MCF 10A (cell line): Measurements from ENCODE around the gene BIVM. TPM values are rescaled to one million over a fixed set of nuclear protein-coding genes. Genes with fewer than 3 reads are reported as not detected.
A peak's percentile ranks its signal among the peaks of the same experiment; 100 is the strongest.

Source experiments
- BruUV-seq: library from RNA; stranded (reverse); fragments of 400-500 nt; replicated peaks from 2 replicates; lab custom pipeline; 2021; lab: Mats Ljungman, UMichigan
- CTCF ChIA-PET: fragments of 300-600 bp; sonication (Branson Sonifier 250); formaldehyde crosslinking; extraction: SDS; loops from one replicate; lab custom pipeline; 2021; ENCODE audit warnings: antibody characterized with exemption, inconsistent platforms; lab: Yijun Ruan, JAX
- POLR2A ChIA-PET: fragments of 300-600, 350-650 bp; sonication (Branson Sonifier 250); formaldehyde crosslinking; extraction: SDS; loops from one replicate; lab custom pipeline; 2020; ENCODE audit warnings: antibody characterized with exemption, inconsistent platforms; lab: Yijun Ruan, JAX
- DNase-seq: peaks from one replicate; pipeline ENCODE4 v3.0.0-alpha.2; 2018; ENCODE audit not compliant: unreplicated experiment
- H3K27ac Mint-ChIP-seq: one replicate; pipeline ENCODE4 v1.8.0; 2022; ENCODE audit warnings: mild to moderate bottlenecking, low read depth, mixed read lengths; ENCODE audit not compliant: unreplicated experiment
- H3K27me3 Mint-ChIP-seq: one replicate; pipeline ENCODE4 v1.8.0; 2022; ENCODE audit warnings: mixed read lengths; ENCODE audit not compliant: insufficient read depth, unreplicated experiment
- H3K36me3 Mint-ChIP-seq: one replicate; pipeline ENCODE4 v1.8.0; 2022; ENCODE audit warnings: mild to moderate bottlenecking, moderate library complexity, mixed read lengths; ENCODE audit not compliant: insufficient read depth, unreplicated experiment
- H3K4me1 Mint-ChIP-seq: one replicate; pipeline ENCODE4 v1.8.0; 2022; ENCODE audit warnings: mixed read lengths; ENCODE audit not compliant: insufficient read depth, unreplicated experiment
- H3K4me3 Mint-ChIP-seq: one replicate; pipeline ENCODE4 v1.8.0; 2022; ENCODE audit warnings: mild to moderate bottlenecking, moderate library complexity, mixed read lengths; ENCODE audit not compliant: unreplicated experiment
- H3K9me3 Mint-ChIP-seq: one replicate; pipeline ENCODE4 v1.8.0; 2022; ENCODE audit warnings: mixed read lengths; ENCODE audit not compliant: unreplicated experiment
- CTCF ChIP-seq: fragments of 200-600 bp; IDR thresholded peaks from one replicate; pipeline ENCODE4 v1.8.0; 2022; ENCODE audit warnings: antibody characterized with exemption, mild to moderate bottlenecking; ENCODE audit not compliant: unreplicated experiment
- intact Hi-C: fragments of 100-400 bp; cut with micrococcal nuclease; formaldehyde crosslinking; loops from 2 replicates; pipeline ENCODE4 v1.14.1; 2022
- total RNA-seq: library from RNA; stranded (reverse); gene quantifications from 2 replicates; pipeline ENCODE4 v1.2.3, GENCODE V29; 2022

BIVM gene
- total RNA-seq, 1 experiment from 2014 or later: 36.6 TPM

DNA sequence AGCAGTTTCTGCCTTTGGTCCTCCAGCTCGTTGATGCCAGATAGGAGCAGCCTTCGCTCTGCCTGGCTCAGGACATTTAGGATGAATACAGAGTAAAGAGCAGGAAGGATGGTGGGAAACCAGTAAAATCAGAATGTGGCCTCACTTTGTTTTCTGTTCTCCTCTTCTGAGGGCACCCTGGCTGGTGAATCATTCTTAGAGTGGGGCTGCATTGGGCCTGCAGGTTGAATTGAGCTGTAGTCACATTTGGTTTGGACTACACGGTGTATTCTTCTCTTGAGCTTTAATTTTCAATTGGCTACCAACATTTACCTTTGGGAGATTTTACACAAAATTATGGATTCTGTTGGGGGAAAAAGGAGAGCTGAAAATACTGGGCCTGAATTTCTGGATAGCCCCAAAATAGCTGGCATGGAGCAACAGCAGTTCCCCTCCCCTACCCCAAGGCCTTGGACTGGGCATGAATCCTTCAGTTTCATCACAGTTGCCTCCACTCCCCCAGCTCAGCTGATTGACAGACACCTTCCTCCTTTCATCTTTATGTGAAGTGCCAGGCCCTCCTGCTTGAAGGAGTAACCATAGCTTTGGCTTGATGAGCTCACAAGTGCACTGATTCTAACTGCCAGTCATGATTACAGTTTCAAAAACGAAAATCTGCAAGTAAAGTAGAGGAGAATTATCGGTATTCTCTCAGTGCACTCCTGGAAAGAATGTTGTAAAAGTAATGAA, 71.2 kb downstream of the BIVM start:
- Mint-ChIP-seq H3K4me1 (peaks cover 5% of the 10 kb centered on the region), H3K36me3 (peaks cover 80% of the 10 kb centered on the region), H3K4me3 (no peak overlapping the region), H3K9me3 (no peaks in the 10 kb centered on the region), H3K27ac (no peak overlapping the region), H3K27me3 (no peaks in the 10 kb centered on the region)
- intact Hi-C loops: no loop called here
- DNase-seq: peak; percentile 7
- TF ChIP-seq CTCF: no peak
- ChIA-PET POLR2A (interaction anchor here (1.1 to 1.2 kb wide), 4 partner anchors 23 to 278 kb away, joined by 3 to 6 read pairs (median 3); no protein-coding TSS in a partner anchor), CTCF (interaction anchor here (0.6 to 2.1 kb wide), 46 partner anchors 8 to 1498 kb away, joined by 3 to 42 read pairs (median 4); partner anchors contain the start of gene ERCC5)
- no TSS peak for BruUV-seq

DNA sequence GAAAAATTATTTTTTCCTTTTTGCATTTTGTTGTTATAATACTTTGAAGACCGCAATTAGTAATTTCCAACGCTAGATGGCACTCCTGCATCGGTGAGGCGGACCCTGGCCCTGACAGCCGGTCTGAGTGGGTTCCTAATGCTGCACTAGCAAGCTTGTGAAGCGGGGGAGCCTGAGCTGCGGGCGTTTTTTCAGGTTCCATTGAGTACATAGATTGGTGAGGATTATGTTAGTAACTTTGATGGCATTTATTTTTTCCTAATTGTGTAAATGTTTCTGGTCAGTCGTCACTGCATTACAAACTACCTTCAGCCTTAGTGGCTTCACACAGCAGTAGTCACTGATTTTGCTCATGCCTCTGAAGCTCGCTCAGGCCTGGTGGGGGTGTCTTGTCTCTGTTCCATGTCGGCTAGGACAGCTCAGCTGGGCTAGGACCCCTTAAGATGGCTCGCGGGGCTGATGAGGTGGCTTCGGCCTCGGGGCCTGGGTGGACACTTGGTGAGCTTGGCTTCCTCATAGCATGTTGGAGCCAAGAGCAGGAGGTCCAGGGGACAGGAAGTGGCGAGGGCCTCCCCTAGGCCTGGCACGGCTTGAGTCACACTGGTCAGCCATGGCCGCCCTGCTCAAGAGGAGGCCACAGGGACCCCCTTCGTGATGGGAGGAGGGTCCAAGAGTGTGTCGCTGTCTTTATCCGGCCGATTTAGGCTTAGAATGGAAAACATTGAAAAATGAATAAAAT, 71.9 kb downstream of the BIVM start:
- no peak overlapping the region for H3K27ac Mint-ChIP-seq
- CTCF ChIA-PET: interaction anchor here (0.5 to 2.1 kb wide), 47 partner anchors 8 to 1440 kb away, joined by 3 to 42 read pairs (median 5); partner anchors contain the start of gene ERCC5
- no peaks in the 10 kb centered on the region for H3K27me3 Mint-ChIP-seq
- peak; percentile 54 for DNase-seq
- BruUV-seq: no TSS peak
- H3K36me3 Mint-ChIP-seq: peaks cover 80% of the 10 kb centered on the region
- H3K4me1 Mint-ChIP-seq: peaks cover 5% of the 10 kb centered on the region
- intact Hi-C loops: no loop called here
- POLR2A ChIA-PET: interaction anchor here (1.1 to 1.2 kb wide), 4 partner anchors 24 to 277 kb away, joined by 3 to 6 read pairs (median 3); no protein-coding TSS in a partner anchor
- H3K9me3 Mint-ChIP-seq: no peaks in the 10 kb centered on the region
- no peak overlapping the region for H3K4me3 Mint-ChIP-seq
- TF ChIP-seq CTCF: peak; percentile 75

DNA sequence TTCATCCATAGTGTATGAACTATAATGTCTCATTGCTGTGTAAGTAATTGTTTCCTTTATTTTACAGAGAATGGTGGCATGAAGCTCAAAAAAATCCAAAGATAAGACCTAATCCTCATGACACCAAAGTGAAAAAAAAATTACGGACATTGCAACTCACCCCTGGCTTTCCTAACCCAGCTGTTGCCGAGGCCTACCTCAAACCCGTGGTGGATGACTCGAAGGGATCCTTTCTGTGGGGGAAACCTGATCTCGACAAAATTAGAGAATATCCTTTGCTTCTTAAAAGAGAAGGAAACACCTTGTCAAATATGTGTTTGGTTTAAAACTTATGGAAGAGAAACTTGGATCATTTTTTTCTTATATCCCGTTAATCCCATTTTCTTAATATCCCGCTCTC, 73.2 kb downstream of the BIVM start:
- POLR2A ChIA-PET: interaction anchor here (1.0 kb wide), 1 partner anchor 8 kb away, joined by 3 read pairs; no protein-coding TSS in a partner anchor
- intact Hi-C loops: no loop called here

More for the DNA sequence above, 73.2 kb downstream of the BIVM start:
- H3K27me3 Mint-ChIP-seq: no peaks in the 10 kb centered on the region
- no peak for DNase-seq
- BruUV-seq: no TSS peak
- peaks cover 80% of the 10 kb centered on the region for H3K36me3 Mint-ChIP-seq
- CTCF ChIA-PET: interaction anchor here (0.6 to 1.4 kb wide), 3 partner anchors 9 to 316 kb away, joined by 3 to 6 read pairs (median 5); no protein-coding TSS in a partner anchor
- H3K4me3 Mint-ChIP-seq: no peak overlapping the region
- H3K27ac Mint-ChIP-seq: no peak overlapping the region
- H3K4me1 Mint-ChIP-seq: peaks cover 5% of the 10 kb centered on the region
- no peak for TF ChIP-seq CTCF
- no peaks in the 10 kb centered on the region for H3K9me3 Mint-ChIP-seq
